ENCODE results near the gene ZNF326. TPM values are rescaled to one million over a fixed set of nuclear protein-coding genes. Genes with fewer than 3 reads are reported as not detected.

The ZNF326 gene
- total and polyA plus RNA-seq, 10 of the 15 experiments (the other 5 are each of a cell fraction or from before 2014, with no cell fraction given) = 7.1 to 29.4 (median 21.9) TPM

DNA sequence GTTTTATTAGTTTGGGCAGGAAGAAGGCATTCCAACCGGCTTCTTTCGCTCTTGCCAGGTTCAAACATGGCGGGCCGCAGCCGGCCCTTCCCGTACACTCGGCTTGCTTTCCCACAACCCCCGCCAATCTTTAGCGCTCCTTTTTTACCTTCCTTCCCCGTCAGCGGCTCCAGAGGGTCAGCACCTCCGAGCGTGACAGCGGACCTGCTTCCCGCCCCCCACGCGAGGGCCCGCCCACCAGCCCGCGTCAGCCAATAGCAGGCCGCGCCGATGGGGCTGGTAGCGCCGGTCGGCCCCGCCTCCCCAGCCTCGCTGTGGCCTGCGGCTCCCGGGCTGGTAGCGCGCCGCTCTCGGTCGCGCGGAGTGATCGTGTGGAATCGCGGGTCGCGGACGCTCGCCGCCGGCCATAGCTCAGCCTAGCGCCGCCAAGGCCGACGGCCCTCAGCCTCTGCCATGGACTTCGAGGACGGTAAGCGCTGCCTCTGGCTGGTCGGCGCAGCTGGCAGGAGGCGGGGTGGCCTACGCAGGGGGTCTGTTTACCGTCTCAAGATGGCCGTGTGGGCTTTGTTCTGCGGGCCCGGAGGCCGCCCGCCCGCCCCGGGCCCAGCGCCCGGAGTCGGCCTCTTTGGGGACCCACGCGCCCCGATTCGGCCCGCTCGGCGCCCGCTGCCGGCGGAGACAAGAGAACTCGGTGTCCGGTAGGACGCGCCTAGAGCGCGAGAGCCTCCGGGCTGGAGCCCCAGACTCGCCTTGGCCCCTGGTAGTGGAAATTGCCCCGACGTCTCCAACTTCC, at the start of gene ZNF326 (continued):
- TF ChIP-seq SUZ12 (IDR thresholded peaks at IDR 0.05; ENCODE audit: unreplicated experiment) = no peak
- TF ChIP-seq RAD51 (IDR thresholded peaks at IDR 0.05) = no peak
- no peak for TF ChIP-seq NBN (IDR thresholded peaks at IDR 0.05)
- TF ChIP-seq CREM (IDR thresholded peaks at IDR 0.05; ENCODE audit: low read depth) = no peak
- no peak for TF ChIP-seq SMAD1 (IDR thresholded peaks at IDR 0.05; ENCODE audit: low read depth, partially characterized antibody)
- TF ChIP-seq ZNF217 (IDR thresholded peaks at IDR 0.05) = peak; percentile 32; the same call in 1 of the 2 replicates
- TF ChIP-seq, protein P1, sequence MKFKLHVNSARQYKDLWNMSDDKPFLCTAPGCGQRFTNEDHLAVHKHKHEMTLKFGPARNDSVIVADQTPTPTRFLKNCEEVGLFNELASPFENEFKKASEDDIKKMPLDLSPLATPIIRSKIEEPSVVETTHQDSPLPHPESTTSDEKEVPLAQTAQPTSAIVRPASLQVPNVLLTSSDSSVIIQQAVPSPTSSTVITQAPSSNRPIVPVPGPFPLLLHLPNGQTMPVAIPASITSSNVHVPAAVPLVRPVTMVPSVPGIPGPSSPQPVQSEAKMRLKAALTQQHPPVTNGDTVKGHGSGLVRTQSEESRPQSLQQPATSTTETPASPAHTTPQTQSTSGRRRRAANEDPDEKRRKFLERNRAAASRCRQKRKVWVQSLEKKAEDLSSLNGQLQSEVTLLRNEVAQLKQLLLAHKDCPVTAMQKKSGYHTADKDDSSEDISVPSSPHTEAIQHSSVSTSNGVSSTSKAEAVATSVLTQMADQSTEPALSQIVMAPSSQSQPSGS (IDR thresholded peaks at IDR 0.05; ENCODE audit: low read length) = no peak
- TF ChIP-seq, protein P2, sequence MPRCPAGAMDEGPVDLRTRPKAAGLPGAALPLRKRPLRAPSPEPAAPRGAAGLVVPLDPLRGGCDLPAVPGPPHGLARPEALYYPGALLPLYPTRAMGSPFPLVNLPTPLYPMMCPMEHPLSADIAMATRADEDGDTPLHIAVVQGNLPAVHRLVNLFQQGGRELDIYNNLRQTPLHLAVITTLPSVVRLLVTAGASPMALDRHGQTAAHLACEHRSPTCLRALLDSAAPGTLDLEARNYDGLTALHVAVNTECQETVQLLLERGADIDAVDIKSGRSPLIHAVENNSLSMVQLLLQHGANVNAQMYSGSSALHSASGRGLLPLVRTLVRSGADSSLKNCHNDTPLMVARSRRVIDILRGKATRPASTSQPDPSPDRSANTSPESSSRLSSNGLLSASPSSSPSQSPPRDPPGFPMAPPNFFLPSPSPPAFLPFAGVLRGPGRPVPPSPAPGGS (IDR thresholded peaks at IDR 0.05; ENCODE audit: borderline replicate concordance, insufficient read depth, low read depth, low read length, poor library complexity, severe bottlenecking) = no peak
- TF ChIP-seq GATAD2B (conservative IDR thresholded peaks at IDR 0.05; ENCODE audit: low read depth) = peak; percentile 97
- TF ChIP-seq EZH2 (IDR thresholded peaks at IDR 0.05; ENCODE audit: borderline replicate concordance, control insufficient read depth, low read depth, low read length) = no peak
- TF ChIP-seq, protein P3, sequence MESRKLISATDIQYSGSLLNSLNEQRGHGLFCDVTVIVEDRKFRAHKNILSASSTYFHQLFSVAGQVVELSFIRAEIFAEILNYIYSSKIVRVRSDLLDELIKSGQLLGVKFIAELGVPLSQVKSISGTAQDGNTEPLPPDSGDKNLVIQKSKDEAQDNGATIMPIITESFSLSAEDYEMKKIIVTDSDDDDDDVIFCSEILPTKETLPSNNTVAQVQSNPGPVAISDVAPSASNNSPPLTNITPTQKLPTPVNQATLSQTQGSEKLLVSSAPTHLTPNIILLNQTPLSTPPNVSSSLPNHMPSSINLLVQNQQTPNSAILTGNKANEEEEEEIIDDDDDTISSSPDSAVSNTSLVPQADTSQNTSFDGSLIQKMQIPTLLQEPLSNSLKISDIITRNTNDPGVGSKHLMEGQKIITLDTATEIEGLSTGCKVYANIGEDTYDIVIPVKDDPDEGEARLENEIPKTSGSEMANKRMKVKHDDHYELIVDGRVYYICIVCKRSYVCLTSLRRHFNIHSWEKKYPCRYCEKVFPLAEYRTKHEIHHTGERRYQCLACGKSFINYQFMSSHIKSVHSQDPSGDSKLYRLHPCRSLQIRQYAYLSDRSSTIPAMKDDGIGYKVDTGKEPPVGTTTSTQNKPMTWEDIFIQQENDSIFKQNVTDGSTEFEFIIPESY (IDR thresholded peaks at IDR 0.05) = no peak
- TF ChIP-seq MTA2 (IDR thresholded peaks at IDR 0.05; ENCODE audit: low read depth) = no peak
- no peak for TF ChIP-seq CEBPB (IDR thresholded peaks at IDR 0.05; ENCODE audit: borderline replicate concordance in 1 of 2, low read depth in 2 of 2, low read length in 2 of 2)
- no peak for TF ChIP-seq BMI1 (IDR thresholded peaks at IDR 0.05; ENCODE audit: borderline replicate concordance)
- TF ChIP-seq POU2F2 (IDR thresholded peaks at IDR 0.05; ENCODE audit: borderline replicate concordance, low read depth, low read length) = peak; percentile 74; the same call in 2 of the 3 replicates
- no peak for TF ChIP-seq ASH2L (IDR thresholded peaks at IDR 0.05; ENCODE audit: borderline replicate concordance, low read depth)
- no peak for TF ChIP-seq CHD1 (IDR thresholded peaks at IDR 0.05; ENCODE audit: low read depth, low read length)
- TF ChIP-seq, protein P4, sequence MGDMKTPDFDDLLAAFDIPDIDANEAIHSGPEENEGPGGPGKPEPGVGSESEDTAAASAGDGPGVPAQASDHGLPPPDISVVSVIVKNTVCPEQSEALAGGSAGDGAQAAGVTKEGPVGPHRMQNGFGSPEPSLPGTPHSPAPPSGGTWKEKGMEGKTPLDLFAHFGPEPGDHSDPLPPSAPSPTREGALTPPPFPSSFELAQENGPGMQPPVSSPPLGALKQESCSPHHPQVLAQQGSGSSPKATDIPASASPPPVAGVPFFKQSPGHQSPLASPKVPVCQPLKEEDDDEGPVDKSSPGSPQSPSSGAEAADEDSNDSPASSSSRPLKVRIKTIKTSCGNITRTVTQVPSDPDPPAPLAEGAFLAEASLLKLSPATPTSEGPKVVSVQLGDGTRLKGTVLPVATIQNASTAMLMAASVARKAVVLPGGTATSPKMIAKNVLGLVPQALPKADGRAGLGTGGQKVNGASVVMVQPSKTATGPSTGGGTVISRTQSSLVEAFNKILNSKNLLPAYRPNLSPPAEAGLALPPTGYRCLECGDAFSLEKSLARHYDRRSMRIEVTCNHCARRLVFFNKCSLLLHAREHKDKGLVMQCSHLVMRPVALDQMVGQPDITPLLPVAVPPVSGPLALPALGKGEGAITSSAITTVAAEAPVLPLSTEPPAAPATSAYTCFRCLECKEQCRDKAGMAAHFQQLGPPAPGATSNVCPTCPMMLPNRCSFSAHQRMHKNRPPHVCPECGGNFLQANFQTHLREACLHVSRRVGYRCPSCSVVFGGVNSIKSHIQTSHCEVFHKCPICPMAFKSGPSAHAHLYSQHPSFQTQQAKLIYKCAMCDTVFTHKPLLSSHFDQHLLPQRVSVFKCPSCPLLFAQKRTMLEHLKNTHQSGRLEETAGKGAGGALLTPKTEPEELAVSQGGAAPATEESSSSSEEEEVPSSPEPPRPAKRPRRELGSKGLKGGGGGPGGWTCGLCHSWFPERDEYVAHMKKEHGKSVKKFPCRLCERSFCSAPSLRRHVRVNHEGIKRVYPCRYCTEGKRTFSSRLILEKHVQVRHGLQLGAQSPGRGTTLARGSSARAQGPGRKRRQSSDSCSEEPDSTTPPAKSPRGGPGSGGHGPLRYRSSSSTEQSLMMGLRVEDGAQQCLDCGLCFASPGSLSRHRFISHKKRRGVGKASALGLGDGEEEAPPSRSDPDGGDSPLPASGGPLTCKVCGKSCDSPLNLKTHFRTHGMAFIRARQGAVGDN (IDR thresholded peaks at IDR 0.05) = peak; percentile 63; the same call in 1 of the 2 replicates
- TF ChIP-seq RB1 (IDR thresholded peaks at IDR 0.05; ENCODE audit: borderline replicate concordance) = peak; percentile 83; the same call in 1 of the 2 replicates
- TF ChIP-seq SUPT20H (IDR thresholded peaks at IDR 0.05; ENCODE audit: borderline replicate concordance, control insufficient read depth, low read depth, low read length) = no peak
- TF ChIP-seq TCF7 (IDR thresholded peaks at IDR 0.05; ENCODE audit: borderline replicate concordance) = no peak
